ES-I3 (cell line): Measurements from ENCODE around the gene TEX26.
"Not testable (repeated sequence)": the region's sequence is repeated elsewhere in the genome, so short reads cannot be mapped to it uniquely, and the experiment has no call there.

Experiments
- H3K36me3 ChIP-seq: 2 replicates; pipeline ENCODE4 v1.6.1; 2013; ENCODE audit warnings: mild to moderate bottlenecking, low read length, control low read depth, moderate library complexity; ENCODE audit not compliant: insufficient read depth
- H3K4me1 ChIP-seq: 2 replicates; pipeline ENCODE4 v1.6.1; 2013; ENCODE audit warnings: mild to moderate bottlenecking, control low read depth, low read length; ENCODE audit not compliant: insufficient read depth
- H3K9ac ChIP-seq: 2 replicates; pipeline ENCODE4 v1.6.1; 2013; ENCODE audit warnings: low read depth, mild to moderate bottlenecking, low read length, moderate library complexity
- H3K9me3 ChIP-seq: 2 replicates; pipeline ENCODE4 v1.6.1; 2013; ENCODE audit warnings: mild to moderate bottlenecking, low read length, moderate library complexity; ENCODE audit not compliant: control insufficient read depth, insufficient read depth

TEX26 gene

DNA sequence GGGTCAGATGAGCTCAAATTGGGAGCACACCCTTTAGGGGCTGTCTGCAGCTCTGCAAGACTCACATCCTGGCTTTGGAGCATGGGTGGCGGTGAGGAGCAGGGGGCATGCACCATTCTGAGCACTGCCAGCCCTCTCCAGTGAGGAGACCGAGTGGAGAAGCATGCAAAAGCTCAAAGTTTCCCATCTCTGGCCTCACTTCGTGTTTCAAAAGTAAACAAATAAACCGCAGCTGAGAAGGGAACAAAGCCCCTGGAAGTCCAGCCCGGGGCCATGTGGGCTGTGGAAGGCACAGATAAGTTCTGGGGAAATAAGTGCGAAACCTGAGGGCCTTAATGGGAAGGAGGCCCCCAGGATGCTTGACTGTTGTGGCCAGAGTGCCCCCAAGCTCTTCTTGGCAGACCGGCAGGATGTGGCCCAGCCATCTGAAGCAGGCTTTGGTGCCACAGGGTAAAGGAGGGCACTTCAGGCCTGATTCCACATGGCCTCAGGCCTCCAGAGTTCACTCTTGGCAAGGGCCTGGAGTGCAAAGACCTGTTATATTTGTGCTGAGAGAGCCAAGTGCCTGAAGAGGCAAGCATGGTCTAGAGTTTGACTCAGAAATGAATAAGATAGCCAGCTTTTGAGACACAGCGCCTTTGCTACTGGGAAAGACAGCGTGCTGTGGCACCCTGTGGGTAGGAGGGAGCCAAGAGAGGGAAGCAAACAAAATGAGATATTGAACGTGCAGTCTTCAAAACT, 25.2 kb upstream of the TEX26 start:
- Histone ChIP-seq H3K4me1 (no peaks in the 10 kb centered on the region), H3K9me3 (no peaks in the 10 kb centered on the region), H3K36me3 (no peaks in the 10 kb centered on the region), H3K9ac (peak overlapping the region; percentile 35; the same call in 1 of the 2 replicates)

DNA sequence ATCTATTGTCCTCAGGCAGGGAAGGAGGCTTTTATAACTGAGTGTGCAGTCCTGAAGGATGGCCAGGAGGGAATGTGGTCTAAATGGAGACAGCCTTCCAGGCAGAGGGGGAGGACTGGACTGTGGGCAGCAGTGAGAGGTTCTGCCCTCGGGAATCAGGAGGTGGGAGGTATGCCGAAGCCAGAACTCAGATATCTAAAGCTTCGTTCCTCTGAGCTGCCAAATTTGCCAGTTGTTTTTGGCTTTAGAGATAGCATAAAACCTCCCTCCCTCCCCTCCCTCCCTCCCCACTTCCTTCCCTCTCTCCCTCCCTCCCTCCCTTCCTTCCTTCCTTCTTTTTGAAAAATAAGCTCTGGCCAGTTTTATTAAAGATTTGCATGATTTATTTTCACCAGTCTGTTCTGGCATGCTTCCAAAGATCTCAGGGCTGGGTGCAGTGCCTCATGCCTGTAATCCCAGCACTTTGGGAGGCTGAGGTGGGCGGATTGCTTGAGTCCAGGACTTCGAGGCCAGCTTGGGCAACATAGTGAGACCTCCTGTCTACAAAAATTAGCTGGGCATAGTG, 24.0 kb upstream of the TEX26 start:
- H3K36me3 ChIP-seq: no peaks in the 10 kb centered on the region
- H3K4me1 ChIP-seq: no peaks in the 10 kb centered on the region
- no peaks in the 10 kb centered on the region for H3K9me3 ChIP-seq
- no peak overlapping the region for H3K9ac ChIP-seq

- Histone ChIP-seq H3K9me3 (no peaks in the 10 kb centered on the region), H3K9ac (no peak overlapping the region), H3K36me3 (no peaks in the 10 kb centered on the region), H3K4me1 (no peaks in the 10 kb centered on the region)
Observed at GRCh38 chr13:30910676-30911075, 21.8 kb upstream of the TEX26 start.

GRCh38 chr13:30915691-30916541, 16.5 kb upstream of the TEX26 start:
- no peaks in the 10 kb centered on the region for H3K4me1 ChIP-seq
- no peak overlapping the region for H3K9ac ChIP-seq
- no peaks in the 10 kb centered on the region for H3K9me3 ChIP-seq
- no peaks in the 10 kb centered on the region for H3K36me3 ChIP-seq

- Histone ChIP-seq H3K9ac (no peak overlapping the region), H3K36me3 (no peaks in the 10 kb centered on the region), H3K4me1 (no peaks in the 10 kb centered on the region), H3K9me3 (no peaks in the 10 kb centered on the region)
Observed at GRCh38 chr13:30916991-30917390, 15.5 kb upstream of the TEX26 start.

- Histone ChIP-seq H3K9ac (no peak overlapping the region), H3K4me1 (no peaks in the 10 kb centered on the region), H3K9me3 (no peaks in the 10 kb centered on the region), H3K36me3 (no peaks in the 10 kb centered on the region)
Observed at GRCh38 chr13:30918662-30919405, 13.6 kb upstream of the TEX26 start.

DNA sequence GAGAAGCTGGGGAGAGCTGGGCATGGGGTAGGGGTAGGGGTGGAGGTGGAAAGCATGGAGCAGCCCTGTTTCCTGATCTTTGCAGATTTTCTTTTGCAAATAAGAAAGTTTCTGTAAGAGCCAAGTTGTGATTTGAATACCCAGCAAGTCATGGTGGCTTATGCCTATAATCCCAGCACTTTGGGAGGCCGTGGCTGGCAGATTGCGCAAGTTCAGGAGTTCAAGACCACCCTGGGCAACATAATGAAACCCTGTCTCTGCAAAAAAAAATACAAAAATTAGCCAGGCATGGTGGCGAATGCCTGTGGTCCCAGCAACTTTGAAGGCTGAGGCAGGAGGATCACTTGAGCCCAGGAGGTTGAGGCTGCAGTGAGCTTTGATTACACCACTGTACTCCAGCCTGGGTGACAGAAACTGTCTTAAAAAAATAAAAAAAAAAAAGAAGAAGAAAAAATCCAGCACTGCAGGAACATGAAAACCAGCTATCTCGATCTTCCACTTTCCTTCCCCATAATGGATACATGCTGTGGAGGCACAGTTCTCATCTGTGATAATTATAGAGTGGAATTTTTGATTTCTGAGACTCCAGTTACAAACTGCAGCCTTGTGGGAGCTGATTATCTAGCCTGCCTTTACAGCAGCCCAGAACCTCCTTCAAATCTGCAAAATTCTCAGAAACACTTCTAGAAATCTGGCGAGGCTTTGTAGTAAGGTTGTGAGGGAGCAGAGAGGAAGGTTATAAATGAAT, 12.1 kb upstream of the TEX26 start:
- Histone ChIP-seq H3K36me3 (no peaks in the 10 kb centered on the region), H3K9me3 (no peaks in the 10 kb centered on the region), H3K4me1 (no peaks in the 10 kb centered on the region), H3K9ac (no peak overlapping the region)

- H3K36me3 ChIP-seq: no peaks in the 10 kb centered on the region
- no peak overlapping the region for H3K9ac ChIP-seq
- H3K4me1 ChIP-seq: no peaks in the 10 kb centered on the region
- H3K9me3 ChIP-seq: no peaks in the 10 kb centered on the region
Observed at GRCh38 chr13:30923418-30923817, 9.0 kb upstream of the TEX26 start.

GRCh38 chr13:30924721-30925120, 7.7 kb upstream of the TEX26 start:
- H3K36me3 ChIP-seq: no peaks in the 10 kb centered on the region
- peaks cover 6% of the 10 kb centered on the region; the same call in 1 of the 2 replicates for H3K4me1 ChIP-seq

DNA sequence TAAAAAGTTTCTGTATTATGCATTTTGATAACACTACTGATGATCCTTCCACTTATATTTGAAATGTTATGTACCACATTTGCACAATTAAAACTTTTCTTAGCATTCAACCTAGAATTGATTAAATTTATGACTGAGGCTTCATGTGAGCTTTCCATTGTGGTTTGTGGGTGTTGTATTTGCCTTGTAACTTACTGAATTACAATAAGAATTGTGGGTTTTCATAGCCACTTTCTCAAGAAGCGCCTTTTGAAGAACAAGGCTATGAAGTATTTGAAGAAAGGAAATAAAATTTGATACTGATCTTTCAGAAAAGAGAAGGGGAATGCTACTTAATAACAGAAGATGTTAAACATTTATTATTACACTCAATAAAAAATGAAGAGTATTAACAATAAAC, 7.0 kb upstream of the TEX26 start:
- no peaks in the 10 kb centered on the region for H3K9me3 ChIP-seq

More at GRCh38 chr13:30924721-30925120, 7.7 kb upstream of the TEX26 start:
- Histone ChIP-seq H3K9me3 (no peaks in the 10 kb centered on the region), H3K9ac (no peak overlapping the region)

DNA sequence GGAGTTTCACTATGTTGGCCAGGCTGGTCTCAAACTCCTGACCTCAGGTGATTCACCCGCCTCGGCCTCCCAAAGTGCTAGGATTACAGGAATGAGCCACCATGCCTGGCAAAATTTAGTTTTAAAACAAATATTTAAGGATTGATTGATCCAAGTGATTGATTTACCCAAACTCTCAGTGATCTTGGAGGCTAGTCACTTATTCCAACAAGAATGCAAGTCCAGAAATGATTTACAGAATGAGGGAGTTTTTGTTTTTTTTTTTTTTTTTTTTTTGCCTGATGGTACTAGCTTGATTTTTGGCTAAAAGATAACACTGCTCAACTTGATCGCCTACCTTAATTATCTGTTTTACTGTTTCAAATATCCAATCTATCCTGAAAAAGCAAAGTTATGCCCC, 5.7 kb upstream of the TEX26 start:
- H3K4me1 ChIP-seq: peaks cover 6% of the 10 kb centered on the region; the same call in 1 of the 2 replicates
- H3K9me3 ChIP-seq: no peaks in the 10 kb centered on the region
- no peak overlapping the region for H3K9ac ChIP-seq

More for the DNA sequence above, 7.0 kb upstream of the TEX26 start:
- no peaks in the 10 kb centered on the region for H3K36me3 ChIP-seq
- peaks cover 6% of the 10 kb centered on the region; the same call in 1 of the 2 replicates for H3K4me1 ChIP-seq
- no peak overlapping the region for H3K9ac ChIP-seq

GRCh38 chr13:30927188-30927587, 5.3 kb upstream of the TEX26 start:
- not testable (repeated sequence) for H3K36me3 ChIP-seq, H3K4me1 ChIP-seq, H3K9me3 ChIP-seq, H3K9ac ChIP-seq

More for the DNA sequence above, 5.7 kb upstream of the TEX26 start:
- no peaks in the 10 kb centered on the region for H3K36me3 ChIP-seq

DNA sequence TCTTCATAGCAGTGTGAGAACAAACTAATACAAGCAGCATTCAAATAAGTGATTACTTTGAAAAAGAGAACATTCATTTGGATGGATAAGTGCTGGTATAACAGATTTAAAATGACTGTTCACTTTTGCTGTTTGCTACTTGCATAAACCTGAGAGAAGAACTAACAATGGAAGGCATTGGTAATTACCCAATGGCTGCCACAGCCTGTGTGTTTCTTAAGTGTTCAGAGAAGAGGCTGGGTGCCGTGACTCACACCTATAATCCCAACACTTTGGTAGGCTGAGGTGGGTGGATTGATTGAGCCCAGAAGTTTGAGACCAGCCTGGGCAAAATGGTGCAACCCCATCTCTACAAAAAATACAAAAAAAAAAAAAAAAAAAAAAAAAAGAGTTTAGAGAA, 4.9 kb upstream of the TEX26 start:
- Histone ChIP-seq H3K36me3 (no peaks in the 10 kb centered on the region), H3K9me3 (no peaks in the 10 kb centered on the region), H3K4me1 (peaks cover 6% of the 10 kb centered on the region; the same call in 1 of the 2 replicates), H3K9ac (no peak overlapping the region)
